Prostate gland (tissue), 2 donors: ENCODE results near the gene HARS2. TPM values are rescaled to one million over a fixed set of nuclear protein-coding genes. Genes with fewer than 3 reads are reported as not detected.

Experiments
- DNase-seq: peaks from one replicate; pipeline ENCODE4 v3.0.0-alpha.2; 2019; ENCODE audit warnings: low spot score
- H3K27ac ChIP-seq, 2 donors: fragments of 200-600 bp; sonication (generic); 2 replicates each; pipeline ENCODE4 v1.5.1; 2017 to 2019
- H3K27me3 ChIP-seq: fragments of 200-600 bp; sonication (generic); replicated peaks from 2 replicates; pipeline ENCODE4 v1.5.1; 2019; ENCODE audit not compliant: insufficient read depth
- H3K36me3 ChIP-seq, 2 donors: fragments of 200-600 bp; sonication (generic); 1 replicate in 1 of 2; 2 replicates in 1 of 2; pipeline versions ENCODE4 v1.5.1 to v1.8.1; 2017 to 2019
- H3K4me1 ChIP-seq: fragments of 200-600 bp; sonication (generic); replicated peaks from 2 replicates; pipeline ENCODE4 v1.5.1; 2019
- H3K4me3 ChIP-seq, 2 donors: fragments of 200-600 bp; sonication (generic); 2 replicates each; pipeline ENCODE4 v1.5.1; 2017 to 2019
- H3K9me3 ChIP-seq: fragments of 200-600 bp; sonication (generic); 2 replicates; pipeline ENCODE4 v1.5.1; 2017
- POLR2A ChIP-seq: fragments of 450-650 bp; IDR thresholded peaks from one replicate; pipeline ENCODE4 v1.6.1; 2016; ENCODE audit warnings: antibody characterized with exemption, mild to moderate bottlenecking
- POLR2AphosphoS5 ChIP-seq: sonication (generic); formaldehyde crosslinking; IDR thresholded peaks from one replicate; pipeline ENCODE4 v1.6.1; 2017; ENCODE audit warnings: antibody characterized with exemption
- WGBS: methylation state at CpG from one replicate; pipeline ENCODE4 v1.1.5; 2018; 5-methylcytosine and 5-hydroxymethylcytosine counted together
- intact Hi-C: fragments of 100-400 bp; cut with DNase I; formaldehyde crosslinking; loops from one replicate; pipeline ENCODE4 v1.14.2; 2022
- total RNA-seq, 2 donors: library from RNA; depleted of rRNA; stranded (reverse); fragments of >200 nt; gene quantifications; one replicate each; pipeline ENCODE4 v1.1.0, GENCODE V29; 2016
- TF ChIP-seq, protein P1 (sequence below), 4 experiments: fragments of 200-600 bp in 2 of 4; fragments of 450-650 bp in 2 of 4; sonication (generic) in 2 of 4; IDR thresholded peaks; 1 replicate in 3 of 4; 2 replicates in 1 of 4; pipeline ENCODE4 v1.5.1; 2016 to 2019; ENCODE audit warnings: antibody characterized with exemption in 4 of 4, mild to moderate bottlenecking in 2 of 4, moderate library complexity in 2 of 4

HARS2 gene
- total RNA-seq, 2 donors from 2014 or later = 23.9 to 28.1 TPM

DNA sequence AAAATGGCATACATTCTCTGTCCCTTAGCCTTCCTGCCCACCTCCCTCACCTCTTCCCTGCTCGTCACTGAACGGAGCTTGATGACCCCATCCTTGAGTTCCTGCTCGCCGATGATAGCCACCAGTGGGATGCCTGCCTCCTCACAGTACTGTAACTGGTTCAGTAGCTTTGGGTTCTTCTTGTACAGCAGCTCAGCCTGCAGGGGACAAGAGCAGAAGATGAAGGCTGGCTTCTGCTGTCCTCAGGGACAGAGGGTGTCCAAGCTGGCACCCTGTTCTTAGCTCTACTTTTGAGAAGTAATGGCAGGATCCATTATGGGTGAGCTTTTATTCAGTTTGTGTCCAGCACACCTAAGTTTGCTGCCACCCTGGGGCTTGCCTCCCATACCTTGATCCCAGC, 16.6 kb upstream of the HARS2 start:
- peaks cover 0 to 22% of the 10 kb centered on the region in 2 donors for H3K36me3 ChIP-seq
- no peak for DNase-seq
- TF ChIP-seq POLR2A = no peak
- TF ChIP-seq POLR2AphosphoS5 = no peak
- TF ChIP-seq, protein P1, sequence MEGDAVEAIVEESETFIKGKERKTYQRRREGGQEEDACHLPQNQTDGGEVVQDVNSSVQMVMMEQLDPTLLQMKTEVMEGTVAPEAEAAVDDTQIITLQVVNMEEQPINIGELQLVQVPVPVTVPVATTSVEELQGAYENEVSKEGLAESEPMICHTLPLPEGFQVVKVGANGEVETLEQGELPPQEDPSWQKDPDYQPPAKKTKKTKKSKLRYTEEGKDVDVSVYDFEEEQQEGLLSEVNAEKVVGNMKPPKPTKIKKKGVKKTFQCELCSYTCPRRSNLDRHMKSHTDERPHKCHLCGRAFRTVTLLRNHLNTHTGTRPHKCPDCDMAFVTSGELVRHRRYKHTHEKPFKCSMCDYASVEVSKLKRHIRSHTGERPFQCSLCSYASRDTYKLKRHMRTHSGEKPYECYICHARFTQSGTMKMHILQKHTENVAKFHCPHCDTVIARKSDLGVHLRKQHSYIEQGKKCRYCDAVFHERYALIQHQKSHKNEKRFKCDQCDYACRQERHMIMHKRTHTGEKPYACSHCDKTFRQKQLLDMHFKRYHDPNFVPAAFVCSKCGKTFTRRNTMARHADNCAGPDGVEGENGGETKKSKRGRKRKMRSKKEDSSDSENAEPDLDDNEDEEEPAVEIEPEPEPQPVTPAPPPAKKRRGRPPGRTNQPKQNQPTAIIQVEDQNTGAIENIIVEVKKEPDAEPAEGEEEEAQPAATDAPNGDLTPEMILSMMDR (IDR thresholded peaks at IDR 0.05) = no peak
- no peak overlapping the region for H3K4me3 ChIP-seq
- H3K4me1 ChIP-seq = no peaks in the 10 kb centered on the region
- H3K27me3 ChIP-seq = no peaks in the 10 kb centered on the region
- H3K27ac ChIP-seq = no peak overlapping the region
- 91% methylated on average over 4 of the region's 4 CpGs for whole genome bisulfite sequencing
- H3K9me3 ChIP-seq = no peaks in the 10 kb centered on the region
- intact Hi-C loops = no loop called here

DNA sequence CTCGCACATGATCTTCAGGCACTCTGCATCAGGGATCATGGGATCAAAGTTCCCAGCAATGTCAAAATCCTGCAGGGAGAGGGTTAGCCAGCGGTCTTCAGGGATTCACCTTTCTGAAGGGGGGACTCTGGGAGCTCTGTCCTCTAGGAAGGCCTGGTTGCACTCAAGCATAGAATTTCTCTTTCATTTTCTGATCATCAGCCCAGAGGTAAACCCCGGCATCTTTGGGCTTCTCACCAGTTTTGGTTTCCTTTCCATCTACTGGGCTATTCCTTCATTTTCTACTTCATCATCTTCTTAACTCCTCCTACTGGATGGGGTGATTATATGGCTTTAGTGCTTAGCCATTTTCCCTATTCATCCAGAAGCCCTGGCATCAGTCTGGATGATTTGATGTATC, 13.3 kb upstream of the HARS2 start:
- WGBS = 98% methylated on average over 3 of the region's 3 CpGs
- H3K4me3 ChIP-seq = no peak overlapping the region
- no peak overlapping the region for H3K27ac ChIP-seq
- intact Hi-C loops = no loop called here
- TF ChIP-seq, protein P1 (IDR thresholded peaks at IDR 0.05) = no peak
- TF ChIP-seq POLR2A = no peak
- TF ChIP-seq POLR2AphosphoS5 = no peak
- DNase-seq = no peak
- no peaks in the 10 kb centered on the region for H3K27me3 ChIP-seq
- H3K4me1 ChIP-seq = no peaks in the 10 kb centered on the region
- H3K36me3 ChIP-seq = peaks cover 0 to 18% of the 10 kb centered on the region in 2 donors
- no peaks in the 10 kb centered on the region for H3K9me3 ChIP-seq

DNA sequence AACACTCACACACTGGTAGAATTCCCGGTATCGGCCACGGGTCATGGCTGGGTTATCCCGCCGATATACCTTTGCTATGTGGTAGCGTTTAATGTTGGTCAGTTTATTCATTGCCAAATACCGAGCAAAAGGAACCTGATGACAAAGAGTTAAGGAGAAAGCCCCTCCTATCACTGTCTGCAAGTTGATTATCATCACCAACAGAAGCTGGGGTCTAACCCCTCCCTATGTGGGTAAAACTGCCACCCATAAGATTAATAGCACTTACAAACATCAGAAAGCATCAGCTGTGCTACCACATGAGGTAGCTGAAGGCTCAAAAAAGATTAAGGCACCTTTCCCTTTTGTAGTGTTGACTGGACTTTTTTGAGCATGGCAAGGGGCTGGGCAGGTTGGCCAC, 12.3 kb upstream of the HARS2 start:
- no peaks in the 10 kb centered on the region for H3K4me1 ChIP-seq
- H3K36me3 ChIP-seq = peaks cover 0 to 18% of the 10 kb centered on the region in 2 donors
- H3K27ac ChIP-seq = no peak overlapping the region
- H3K9me3 ChIP-seq = no peaks in the 10 kb centered on the region
- H3K27me3 ChIP-seq = no peaks in the 10 kb centered on the region
- intact Hi-C loops = no loop called here
- no peak for TF ChIP-seq POLR2AphosphoS5
- TF ChIP-seq, protein P1 (IDR thresholded peaks at IDR 0.05) = no peak
- TF ChIP-seq POLR2A = no peak
- no peak for DNase-seq
- H3K4me3 ChIP-seq = no peak overlapping the region
- WGBS = 97% methylated on average over 7 of the region's 7 CpGs

DNA sequence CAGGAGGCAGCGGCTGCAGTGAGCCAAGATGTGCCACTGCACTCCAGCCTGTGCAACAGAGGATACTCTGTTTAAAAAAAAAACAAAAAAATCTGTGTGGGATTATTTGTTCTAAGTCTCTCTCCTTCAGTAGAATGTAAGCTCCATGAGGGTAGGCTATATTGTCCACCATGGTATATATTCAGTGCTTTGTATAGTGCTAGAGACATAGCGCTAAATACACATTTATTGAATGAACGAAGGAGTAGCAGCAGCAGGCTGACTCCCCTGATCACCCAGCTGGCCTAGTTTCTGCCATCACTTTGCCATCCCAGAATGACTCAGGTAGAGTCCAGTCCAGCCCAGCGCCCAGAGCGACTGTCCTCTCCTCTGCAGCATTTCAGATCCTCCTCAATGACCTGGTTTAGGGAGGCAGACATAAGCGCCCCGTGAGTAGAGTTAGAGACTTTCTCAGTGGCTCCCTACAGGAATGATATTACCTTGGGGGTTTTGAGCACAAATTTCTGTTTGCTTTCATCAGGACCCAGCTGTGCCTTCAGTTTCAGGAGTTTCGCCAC, 801 bp upstream of the HARS2 start:
- DNase-seq = no peak
- peak overlapping the region; percentile 49 to 54 for H3K4me3 ChIP-seq
- H3K9me3 ChIP-seq = no peaks in the 10 kb centered on the region
- peaks cover 0 to 6% of the 10 kb centered on the region in 2 donors for H3K36me3 ChIP-seq
- no peaks in the 10 kb centered on the region for H3K27me3 ChIP-seq
- WGBS = 56% methylated on average over 8 of the region's 8 CpGs
- H3K27ac ChIP-seq = peak overlapping the region; percentile 56 to 66
- intact Hi-C loops = no loop called here
- no peaks in the 10 kb centered on the region for H3K4me1 ChIP-seq
- no peak for TF ChIP-seq POLR2A
- no peak for TF ChIP-seq POLR2AphosphoS5
- TF ChIP-seq, protein P1 (IDR thresholded peaks at IDR 0.05) = no peak

DNA sequence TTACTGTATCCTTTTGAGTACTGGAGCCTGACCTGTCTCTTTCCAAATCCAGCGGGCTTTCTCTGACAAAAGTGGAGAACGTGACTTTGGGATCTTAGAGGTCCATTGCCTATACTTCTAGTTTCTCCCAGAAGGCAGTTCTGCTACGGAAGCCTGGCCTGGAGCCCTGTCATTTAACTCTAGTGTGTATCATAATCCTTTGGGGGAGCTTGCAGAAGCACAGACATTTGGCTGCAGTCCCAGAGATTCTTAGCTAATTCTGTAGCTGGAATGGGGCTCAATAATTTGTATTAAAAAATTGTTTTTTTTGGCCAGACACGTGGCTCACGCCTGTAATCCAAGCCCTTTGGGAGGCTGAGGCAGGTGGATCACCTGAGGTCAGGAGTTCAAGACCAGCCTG, 3.0 kb downstream of the HARS2 start:
- peaks cover 14 to 30% of the 10 kb centered on the region in 2 donors for H3K36me3 ChIP-seq
- TF ChIP-seq POLR2AphosphoS5 (no peak), POLR2A (no peak)
- TF ChIP-seq, protein P1 (IDR thresholded peaks at IDR 0.05) = no peak
- no peaks in the 10 kb centered on the region for H3K4me1 ChIP-seq
- intact Hi-C loops = no loop called here
- DNase-seq = no peak
- no peaks in the 10 kb centered on the region for H3K9me3 ChIP-seq
- H3K27ac ChIP-seq = no peak overlapping the region
- 82% methylated on average over 5 of the region's 5 CpGs for WGBS
- no peaks in the 10 kb centered on the region for H3K27me3 ChIP-seq
- H3K4me3 ChIP-seq = no peak overlapping the region
